LNCAP (cell line): ENCODE results near the gene CTSZ.

Experiments used
- TF ChIP-seq, protein P1 (sequence below): fragments of 450-650 bp; IDR thresholded peaks from 2 replicates; pipeline ENCODE4 v1.5.1; 2017; ENCODE audit warnings: mild to moderate bottlenecking

The CTSZ gene

DNA sequence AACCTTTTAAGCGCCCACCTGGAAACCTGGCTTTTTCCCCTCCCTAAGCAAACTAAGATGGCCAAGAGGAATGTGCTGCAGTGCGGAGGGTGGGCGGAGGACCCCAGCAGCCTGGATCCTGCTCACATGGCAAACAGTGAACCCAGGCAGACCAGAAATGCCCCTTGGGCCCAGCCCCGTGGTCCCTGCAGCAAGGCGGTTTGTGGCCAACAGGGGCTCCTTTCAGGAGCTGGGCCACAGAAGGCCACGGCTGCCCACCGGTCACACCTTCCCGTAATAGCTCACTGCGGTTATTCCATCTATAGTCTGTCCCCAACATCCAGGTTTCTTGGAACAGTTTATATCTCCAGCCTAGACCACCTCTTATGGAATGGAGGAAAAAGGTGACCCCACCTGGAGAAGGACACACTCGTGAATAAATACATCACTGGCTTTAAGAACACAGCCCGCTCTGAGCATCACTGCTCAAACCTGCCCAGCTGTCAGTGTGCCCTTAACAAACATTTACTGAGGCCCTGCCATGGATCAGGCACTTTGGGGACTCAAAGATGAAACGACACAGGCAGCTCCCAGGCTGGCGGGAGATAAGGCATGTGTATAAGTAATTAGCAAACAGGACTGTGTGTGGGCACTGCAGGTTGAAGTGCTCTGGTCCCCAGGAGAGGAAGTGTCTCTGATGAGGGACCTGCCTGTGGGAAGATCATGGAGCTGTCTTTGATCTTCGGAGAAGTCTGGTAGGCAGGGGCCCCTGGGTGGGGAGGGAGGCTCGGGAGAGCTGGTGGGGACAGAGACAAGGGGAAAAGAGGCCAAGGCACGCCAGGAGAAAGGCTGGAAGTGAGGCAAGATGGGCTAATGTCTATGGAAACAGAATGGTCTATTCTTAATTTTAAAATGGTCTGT lies 9.0 kb upstream of the CTSZ start:
- TF ChIP-seq, protein P1, sequence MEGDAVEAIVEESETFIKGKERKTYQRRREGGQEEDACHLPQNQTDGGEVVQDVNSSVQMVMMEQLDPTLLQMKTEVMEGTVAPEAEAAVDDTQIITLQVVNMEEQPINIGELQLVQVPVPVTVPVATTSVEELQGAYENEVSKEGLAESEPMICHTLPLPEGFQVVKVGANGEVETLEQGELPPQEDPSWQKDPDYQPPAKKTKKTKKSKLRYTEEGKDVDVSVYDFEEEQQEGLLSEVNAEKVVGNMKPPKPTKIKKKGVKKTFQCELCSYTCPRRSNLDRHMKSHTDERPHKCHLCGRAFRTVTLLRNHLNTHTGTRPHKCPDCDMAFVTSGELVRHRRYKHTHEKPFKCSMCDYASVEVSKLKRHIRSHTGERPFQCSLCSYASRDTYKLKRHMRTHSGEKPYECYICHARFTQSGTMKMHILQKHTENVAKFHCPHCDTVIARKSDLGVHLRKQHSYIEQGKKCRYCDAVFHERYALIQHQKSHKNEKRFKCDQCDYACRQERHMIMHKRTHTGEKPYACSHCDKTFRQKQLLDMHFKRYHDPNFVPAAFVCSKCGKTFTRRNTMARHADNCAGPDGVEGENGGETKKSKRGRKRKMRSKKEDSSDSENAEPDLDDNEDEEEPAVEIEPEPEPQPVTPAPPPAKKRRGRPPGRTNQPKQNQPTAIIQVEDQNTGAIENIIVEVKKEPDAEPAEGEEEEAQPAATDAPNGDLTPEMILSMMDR = no peak

DNA sequence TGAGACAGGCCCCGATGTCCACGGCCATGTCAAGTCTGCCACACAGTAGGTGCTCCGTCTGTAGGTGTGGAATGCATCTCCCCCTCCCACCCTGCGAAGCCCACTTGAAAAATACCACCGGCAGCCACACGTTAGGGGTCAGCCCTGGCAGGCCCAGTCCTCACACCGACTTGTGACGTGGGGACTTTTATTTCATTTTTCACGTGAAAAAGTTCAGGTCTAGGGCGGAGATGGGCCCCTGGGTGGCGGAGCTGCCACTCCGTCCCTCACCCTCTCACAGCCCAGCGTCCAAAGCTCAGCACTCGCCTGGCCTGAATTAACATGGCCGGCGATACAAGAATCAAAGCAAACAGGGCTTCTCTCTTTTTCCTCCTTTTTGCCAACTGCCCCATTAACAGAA lies 8.4 kb upstream of the CTSZ start:
- TF ChIP-seq, protein P1 = no peak

DNA sequence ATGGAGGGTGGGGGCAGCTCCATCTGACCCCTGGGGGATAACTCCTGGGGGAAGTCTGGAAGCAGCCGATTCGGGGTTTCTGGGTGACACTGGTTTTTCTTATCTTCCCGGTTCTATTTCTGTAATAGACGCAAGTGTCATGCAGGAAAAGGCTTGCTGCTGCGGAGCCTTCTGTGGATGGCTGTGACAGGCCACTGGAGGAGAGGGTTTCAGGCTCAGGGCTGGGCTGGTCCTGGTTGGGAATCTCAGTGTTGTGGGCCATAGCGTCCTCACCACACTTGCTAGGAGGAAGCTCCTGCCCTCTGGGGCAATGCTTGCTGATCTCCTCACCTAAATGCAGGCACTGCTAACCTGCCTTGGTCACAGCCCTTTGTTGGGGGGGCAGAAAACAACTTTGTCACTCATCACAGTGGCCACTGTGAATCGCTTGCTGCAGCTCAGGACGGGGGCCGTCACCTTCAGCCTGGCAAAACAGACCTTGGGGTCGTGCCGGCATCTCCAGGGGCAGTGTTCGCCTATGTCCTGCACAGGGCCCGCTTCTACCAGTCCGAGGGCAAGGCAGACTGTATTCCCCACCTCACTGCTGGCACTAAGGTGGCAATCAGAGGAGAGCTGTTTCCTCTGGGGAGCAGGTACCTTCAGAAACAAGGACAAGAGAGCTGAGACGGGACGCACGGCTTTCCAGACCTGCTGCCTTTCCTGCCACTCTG lies 7.8 kb upstream of the CTSZ start:
- TF ChIP-seq, protein P1 = no peak

GRCh38 chr20:59013959-59014608 lies 7.0 kb upstream of the CTSZ start:
- TF ChIP-seq, protein P1 = no peak

GRCh38 chr20:59013031-59013951 lies 6.2 kb upstream of the CTSZ start:
- TF ChIP-seq, protein P1 = no peak

- TF ChIP-seq, protein P1 = no peak
Observed at GRCh38 chr20:59010995-59011873, 4.2 kb upstream of the CTSZ start.
